Keratinocyte (primary cell): ENCODE results near the gene OAF. TPM values are rescaled to one million over a fixed set of nuclear protein-coding genes. Genes with fewer than 3 reads are reported as not detected.

Experiments
- DNase-seq: peaks from one replicate; pipeline ENCODE4 v3.0.0-alpha.2; 2011; ENCODE audit warnings: low read depth, missing footprints, low spot score
- FAIRE-seq: peaks from 2 replicates; lab custom pipeline; 2011; peaks lifted over from hg19 to GRCh38; lab: Jason Lieb, UNC
- H2AFZ ChIP-seq: 2 replicates; pipeline ENCODE4 v1.6.0; 2012; ENCODE audit warnings: low read length, control low read depth, inconsistent platforms; ENCODE audit not compliant: control insufficient read depth
- H3K27ac ChIP-seq: 2 replicates; pipeline ENCODE4 v1.5.1; 2011; ENCODE audit warnings: low read length; ENCODE audit not compliant: control insufficient read depth, insufficient read depth
- H3K27me3 ChIP-seq: 3 replicates; pipeline ENCODE4 v1.6.0; 2011; ENCODE audit warnings: low read length; ENCODE audit not compliant: control insufficient read depth, insufficient read depth; ENCODE audit errors: extremely low read depth
- H3K36me3 ChIP-seq, 2 experiments: 2 replicates in 1 of 2; 3 replicates in 1 of 2; pipeline ENCODE4 v1.5.1; 2011; ENCODE audit warnings: low read length in 2 of 2, mild to moderate bottlenecking in 1 of 2; ENCODE audit not compliant: control insufficient read depth in 2 of 2, insufficient read depth in 2 of 2; ENCODE audit errors: extremely low read depth in 1 of 2
- H3K4me1 ChIP-seq: 3 replicates; pipeline ENCODE4 v1.5.1; 2011; ENCODE audit warnings: low read length; ENCODE audit not compliant: control insufficient read depth, insufficient read depth; ENCODE audit errors: extremely low read depth
- H3K4me2 ChIP-seq: 3 replicates; pipeline ENCODE4 v1.6.0; 2011; ENCODE audit warnings: low read depth, low read length; ENCODE audit not compliant: control insufficient read depth, insufficient read depth; ENCODE audit errors: extremely low read depth
- H3K4me3 ChIP-seq, 3 experiments: fragments of 200-600 bp in 1 of 3; sonication (generic) in 1 of 3; 2 replicates in 2 of 3; 3 replicates in 1 of 3; pipeline ENCODE4 v1.5.1; 2011 to 2016; ENCODE audit warnings: low read length in 3 of 3, mild to moderate bottlenecking in 3 of 3, control low read depth in 2 of 3, inconsistent platforms in 1 of 3, low read depth in 1 of 3, mixed read lengths in 1 of 3, mixed run types in 1 of 3, moderate library complexity in 1 of 3; ENCODE audit not compliant: control insufficient read depth in 2 of 3, insufficient read depth in 2 of 3; ENCODE audit errors: extremely low read depth in 1 of 3
- H3K79me2 ChIP-seq: 2 replicates; pipeline ENCODE4 v1.6.0; 2012; ENCODE audit warnings: low read length; ENCODE audit not compliant: control insufficient read depth, insufficient read depth
- H3K9ac ChIP-seq: 3 replicates; pipeline ENCODE4 v1.6.0; 2011; ENCODE audit warnings: low read length; ENCODE audit not compliant: control insufficient read depth, insufficient read depth; ENCODE audit errors: extremely low read depth
- H3K9me1 ChIP-seq: 3 replicates; pipeline ENCODE4 v1.6.0; 2011; ENCODE audit warnings: low read length; ENCODE audit not compliant: control insufficient read depth, insufficient read depth; ENCODE audit errors: extremely low read depth
- H3K9me3 ChIP-seq: 2 replicates; pipeline ENCODE4 v1.5.1; 2012; ENCODE audit warnings: low read depth, low read length; ENCODE audit not compliant: control insufficient read depth
- H4K20me1 ChIP-seq: 3 replicates; pipeline ENCODE4 v1.6.0; 2011; ENCODE audit warnings: low read length; ENCODE audit not compliant: control insufficient read depth, insufficient read depth; ENCODE audit errors: extremely low read depth
- EZH2 ChIP-seq: IDR thresholded peaks from one replicate; pipeline ENCODE4 v1.6.1; 2012; ENCODE audit warnings: inconsistent platforms, mild to moderate bottlenecking, low read length, moderate library complexity
- dilution Hi-C: fragments of 300-500 bp; cut with MboI; formaldehyde crosslinking; loops from one replicate; pipeline ENCODE4 v1.7.0; 2020; ENCODE audit warnings: low sequenced_read_pairs; ENCODE audit not compliant: extremely low pct_ligation_motif_present
- polyA plus RNA-seq, 5 experiments: library from polyadenylated mRNA; depleted of rRNA in 3 of 5; stranded (reverse) in 3 of 5; stranded (forward) in 1 of 5; unstranded in 1 of 5; fragments of >200 nt; gene quantifications; 1 replicate in 1 of 5; 2 replicates in 3 of 5; 3 replicates in 1 of 5; pipeline versions ENCODE4 v1.2.1 to v1.2.3, GENCODE V29; 2011 to 2012; ENCODE audit warnings: missing spikeins in 2 of 5, low read depth in 1 of 5, low replicate concordance in 1 of 5
- TF ChIP-seq, protein P1 (sequence below), 3 experiments: IDR thresholded peaks in 1 of 3; conservative IDR thresholded peaks in 1 of 3; optimal IDR thresholded peaks in 1 of 3; 2 replicates in 2 of 3; 3 replicates in 1 of 3; pipeline versions ENCODE3 to v1.5.1; 2011; ENCODE audit warnings: low read length in 3 of 3, mild to moderate bottlenecking in 3 of 3, moderate library complexity in 2 of 3, control low read depth in 1 of 3, inconsistent platforms in 1 of 3; ENCODE audit not compliant: insufficient read depth in 2 of 3; ENCODE audit errors: extremely low read depth in 1 of 3

The OAF gene
- polyA plus RNA-seq, 1 donor (not counting 4 experiments of a cell fraction or from before 2014, with no cell fraction given), result 11.2 TPM

DNA sequence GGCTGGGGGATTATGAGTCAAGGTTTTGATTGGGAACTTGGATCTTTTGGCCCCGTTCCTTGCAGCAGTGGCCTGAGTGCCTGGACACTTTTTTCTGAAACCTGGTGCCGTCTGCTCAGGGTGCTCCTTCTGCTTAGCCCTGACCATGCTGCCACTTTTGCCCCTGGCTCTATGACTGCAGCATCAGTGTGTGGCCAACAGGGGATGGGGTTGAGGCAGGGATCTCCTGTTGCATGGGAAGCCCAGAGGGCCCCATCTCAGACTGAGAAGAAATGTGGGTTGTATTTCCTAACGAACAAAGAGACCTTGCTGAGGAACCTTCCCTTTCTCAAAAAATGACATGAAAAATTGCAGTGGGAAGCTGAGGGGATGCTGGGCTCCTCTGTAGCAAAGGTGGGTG lies 47.8 kb downstream of the OAF start:
- H3K9me1 ChIP-seq, result no peaks in the 10 kb centered on the region
- DNase-seq (no peak), FAIRE-seq (no peak)
- H3K36me3 ChIP-seq, result no peaks in the 10 kb centered on the region
- H3K9me3 ChIP-seq, result no peaks in the 10 kb centered on the region
- H3K9ac ChIP-seq, result no peak overlapping the region
- no peaks in the 10 kb centered on the region for H3K79me2 ChIP-seq
- dilution Hi-C loops, result no loop called here
- H3K4me3 ChIP-seq, result no peak overlapping the region
- H3K4me1 ChIP-seq, result no peaks in the 10 kb centered on the region
- no peak overlapping the region for H2AFZ ChIP-seq
- peaks cover 45% of the 10 kb centered on the region for H3K27me3 ChIP-seq
- TF ChIP-seq EZH2, result no peak
- TF ChIP-seq, protein P1, sequence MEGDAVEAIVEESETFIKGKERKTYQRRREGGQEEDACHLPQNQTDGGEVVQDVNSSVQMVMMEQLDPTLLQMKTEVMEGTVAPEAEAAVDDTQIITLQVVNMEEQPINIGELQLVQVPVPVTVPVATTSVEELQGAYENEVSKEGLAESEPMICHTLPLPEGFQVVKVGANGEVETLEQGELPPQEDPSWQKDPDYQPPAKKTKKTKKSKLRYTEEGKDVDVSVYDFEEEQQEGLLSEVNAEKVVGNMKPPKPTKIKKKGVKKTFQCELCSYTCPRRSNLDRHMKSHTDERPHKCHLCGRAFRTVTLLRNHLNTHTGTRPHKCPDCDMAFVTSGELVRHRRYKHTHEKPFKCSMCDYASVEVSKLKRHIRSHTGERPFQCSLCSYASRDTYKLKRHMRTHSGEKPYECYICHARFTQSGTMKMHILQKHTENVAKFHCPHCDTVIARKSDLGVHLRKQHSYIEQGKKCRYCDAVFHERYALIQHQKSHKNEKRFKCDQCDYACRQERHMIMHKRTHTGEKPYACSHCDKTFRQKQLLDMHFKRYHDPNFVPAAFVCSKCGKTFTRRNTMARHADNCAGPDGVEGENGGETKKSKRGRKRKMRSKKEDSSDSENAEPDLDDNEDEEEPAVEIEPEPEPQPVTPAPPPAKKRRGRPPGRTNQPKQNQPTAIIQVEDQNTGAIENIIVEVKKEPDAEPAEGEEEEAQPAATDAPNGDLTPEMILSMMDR (optimal IDR thresholded peaks at IDR 0.05 in 1 of 3, IDR thresholded peaks at IDR 0.05 in 1 of 3, conservative IDR thresholded peaks at IDR 0.05 in 1 of 3; ENCODE audit: extremely low read depth in 1 of 3, insufficient read depth in 2 of 3, low read length in 3 of 3), result peak in 1 of 3 experiments; percentile 9
- H4K20me1 ChIP-seq, result no peaks in the 10 kb centered on the region
- no peak overlapping the region for H3K27ac ChIP-seq
- no peak overlapping the region for H3K4me2 ChIP-seq

- Histone ChIP-seq H3K9me1 (no peaks in the 10 kb centered on the region), H3K4me1 (no peaks in the 10 kb centered on the region), H2AFZ (no peak overlapping the region), H3K27ac (no peak overlapping the region), H3K4me3 (no peak overlapping the region), H3K9me3 (no peaks in the 10 kb centered on the region), H3K9ac (no peak overlapping the region), H3K79me2 (no peaks in the 10 kb centered on the region), H3K36me3 (no peaks in the 10 kb centered on the region), H3K27me3 (peaks cover 39% of the 10 kb centered on the region), H4K20me1 (no peaks in the 10 kb centered on the region), H3K4me2 (no peak overlapping the region)
- dilution Hi-C loops, result no loop called here
- no peak for DNase-seq
- TF ChIP-seq, protein P1 (optimal IDR thresholded peaks at IDR 0.05 in 1 of 3, IDR thresholded peaks at IDR 0.05 in 1 of 3, conservative IDR thresholded peaks at IDR 0.05 in 1 of 3; ENCODE audit: extremely low read depth in 1 of 3, insufficient read depth in 2 of 3, low read length in 3 of 3), result no peak
- no peak for TF ChIP-seq EZH2
- no peak for FAIRE-seq
Observed at GRCh38 chr11:120259241-120259640, 48.4 kb downstream of the OAF start.
